ENCODE data around the gene KLC3. TPM values are rescaled to one million over a fixed set of nuclear protein-coding genes. Genes with fewer than 3 reads are reported as not detected.

Gene KLC3
- total and polyA plus RNA-seq, 2 of the 8 experiments (the other 6 are each of a cell fraction or from before 2014, with no cell fraction given): 1.3 to 2.8 TPM

GRCh38 chr19:45357445-45357783, 16.9 kb downstream of the KLC3 start (continued):
- TF ChIP-seq, protein P1, sequence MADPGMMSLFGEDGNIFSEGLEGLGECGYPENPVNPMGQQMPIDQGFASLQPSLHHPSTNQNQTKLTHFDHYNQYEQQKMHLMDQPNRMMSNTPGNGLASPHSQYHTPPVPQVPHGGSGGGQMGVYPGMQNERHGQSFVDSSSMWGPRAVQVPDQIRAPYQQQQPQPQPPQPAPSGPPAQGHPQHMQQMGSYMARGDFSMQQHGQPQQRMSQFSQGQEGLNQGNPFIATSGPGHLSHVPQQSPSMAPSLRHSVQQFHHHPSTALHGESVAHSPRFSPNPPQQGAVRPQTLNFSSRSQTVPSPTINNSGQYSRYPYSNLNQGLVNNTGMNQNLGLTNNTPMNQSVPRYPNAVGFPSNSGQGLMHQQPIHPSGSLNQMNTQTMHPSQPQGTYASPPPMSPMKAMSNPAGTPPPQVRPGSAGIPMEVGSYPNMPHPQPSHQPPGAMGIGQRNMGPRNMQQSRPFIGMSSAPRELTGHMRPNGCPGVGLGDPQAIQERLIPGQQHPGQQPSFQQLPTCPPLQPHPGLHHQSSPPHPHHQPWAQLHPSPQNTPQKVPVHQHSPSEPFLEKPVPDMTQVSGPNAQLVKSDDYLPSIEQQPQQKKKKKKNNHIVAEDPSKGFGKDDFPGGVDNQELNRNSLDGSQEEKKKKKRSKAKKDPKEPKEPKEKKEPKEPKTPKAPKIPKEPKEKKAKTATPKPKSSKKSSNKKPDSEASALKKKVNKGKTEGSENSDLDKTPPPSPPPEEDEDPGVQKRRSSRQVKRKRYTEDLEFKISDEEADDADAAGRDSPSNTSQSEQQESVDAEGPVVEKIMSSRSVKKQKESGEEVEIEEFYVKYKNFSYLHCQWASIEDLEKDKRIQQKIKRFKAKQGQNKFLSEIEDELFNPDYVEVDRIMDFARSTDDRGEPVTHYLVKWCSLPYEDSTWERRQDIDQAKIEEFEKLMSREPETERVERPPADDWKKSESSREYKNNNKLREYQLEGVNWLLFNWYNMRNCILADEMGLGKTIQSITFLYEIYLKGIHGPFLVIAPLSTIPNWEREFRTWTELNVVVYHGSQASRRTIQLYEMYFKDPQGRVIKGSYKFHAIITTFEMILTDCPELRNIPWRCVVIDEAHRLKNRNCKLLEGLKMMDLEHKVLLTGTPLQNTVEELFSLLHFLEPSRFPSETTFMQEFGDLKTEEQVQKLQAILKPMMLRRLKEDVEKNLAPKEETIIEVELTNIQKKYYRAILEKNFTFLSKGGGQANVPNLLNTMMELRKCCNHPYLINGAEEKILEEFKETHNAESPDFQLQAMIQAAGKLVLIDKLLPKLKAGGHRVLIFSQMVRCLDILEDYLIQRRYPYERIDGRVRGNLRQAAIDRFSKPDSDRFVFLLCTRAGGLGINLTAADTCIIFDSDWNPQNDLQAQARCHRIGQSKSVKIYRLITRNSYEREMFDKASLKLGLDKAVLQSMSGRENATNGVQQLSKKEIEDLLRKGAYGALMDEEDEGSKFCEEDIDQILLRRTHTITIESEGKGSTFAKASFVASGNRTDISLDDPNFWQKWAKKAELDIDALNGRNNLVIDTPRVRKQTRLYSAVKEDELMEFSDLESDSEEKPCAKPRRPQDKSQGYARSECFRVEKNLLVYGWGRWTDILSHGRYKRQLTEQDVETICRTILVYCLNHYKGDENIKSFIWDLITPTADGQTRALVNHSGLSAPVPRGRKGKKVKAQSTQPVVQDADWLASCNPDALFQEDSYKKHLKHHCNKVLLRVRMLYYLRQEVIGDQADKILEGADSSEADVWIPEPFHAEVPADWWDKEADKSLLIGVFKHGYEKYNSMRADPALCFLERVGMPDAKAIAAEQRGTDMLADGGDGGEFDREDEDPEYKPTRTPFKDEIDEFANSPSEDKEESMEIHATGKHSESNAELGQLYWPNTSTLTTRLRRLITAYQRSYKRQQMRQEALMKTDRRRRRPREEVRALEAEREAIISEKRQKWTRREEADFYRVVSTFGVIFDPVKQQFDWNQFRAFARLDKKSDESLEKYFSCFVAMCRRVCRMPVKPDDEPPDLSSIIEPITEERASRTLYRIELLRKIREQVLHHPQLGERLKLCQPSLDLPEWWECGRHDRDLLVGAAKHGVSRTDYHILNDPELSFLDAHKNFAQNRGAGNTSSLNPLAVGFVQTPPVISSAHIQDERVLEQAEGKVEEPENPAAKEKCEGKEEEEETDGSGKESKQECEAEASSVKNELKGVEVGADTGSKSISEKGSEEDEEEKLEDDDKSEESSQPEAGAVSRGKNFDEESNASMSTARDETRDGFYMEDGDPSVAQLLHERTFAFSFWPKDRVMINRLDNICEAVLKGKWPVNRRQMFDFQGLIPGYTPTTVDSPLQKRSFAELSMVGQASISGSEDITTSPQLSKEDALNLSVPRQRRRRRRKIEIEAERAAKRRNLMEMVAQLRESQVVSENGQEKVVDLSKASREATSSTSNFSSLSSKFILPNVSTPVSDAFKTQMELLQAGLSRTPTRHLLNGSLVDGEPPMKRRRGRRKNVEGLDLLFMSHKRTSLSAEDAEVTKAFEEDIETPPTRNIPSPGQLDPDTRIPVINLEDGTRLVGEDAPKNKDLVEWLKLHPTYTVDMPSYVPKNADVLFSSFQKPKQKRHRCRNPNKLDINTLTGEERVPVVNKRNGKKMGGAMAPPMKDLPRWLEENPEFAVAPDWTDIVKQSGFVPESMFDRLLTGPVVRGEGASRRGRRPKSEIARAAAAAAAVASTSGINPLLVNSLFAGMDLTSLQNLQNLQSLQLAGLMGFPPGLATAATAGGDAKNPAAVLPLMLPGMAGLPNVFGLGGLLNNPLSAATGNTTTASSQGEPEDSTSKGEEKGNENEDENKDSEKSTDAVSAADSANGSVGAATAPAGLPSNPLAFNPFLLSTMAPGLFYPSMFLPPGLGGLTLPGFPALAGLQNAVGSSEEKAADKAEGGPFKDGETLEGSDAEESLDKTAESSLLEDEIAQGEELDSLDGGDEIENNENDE (IDR thresholded peaks at IDR 0.05; ENCODE audit: insufficient replicate concordance, low read length): no peak
- TF ChIP-seq MAFK (IDR thresholded peaks at IDR 0.05; ENCODE audit: low read depth, low read length) (no peak), NANOG (IDR thresholded peaks at IDR 0.05; ENCODE audit: insufficient read depth, low read depth, low read length, poor library complexity, severe bottlenecking) (no peak), TEAD4 (IDR thresholded peaks at IDR 0.05; ENCODE audit: low read depth, low read length) (no peak), ASH2L (IDR thresholded peaks at IDR 0.05; ENCODE audit: low read length) (no peak), RNF2 (IDR thresholded peaks at IDR 0.05; ENCODE audit: borderline replicate concordance, low read depth, low read length, missing control alignments, poor library complexity, severe bottlenecking) (no peak), HDAC6 (IDR thresholded peaks at IDR 0.05; ENCODE audit: low read depth, low read length) (no peak), CEBPB (IDR thresholded peaks at IDR 0.05; ENCODE audit: low read depth, low read length) (no peak), GTF2F1 (IDR thresholded peaks at IDR 0.05; ENCODE audit: borderline replicate concordance, low read depth, low read length) (no peak), KDM1A (IDR thresholded peaks at IDR 0.05; ENCODE audit: borderline replicate concordance, low read length) (no peak)

Measured in H1 (cell line).